Body of pancreas (tissue), 4 donors: ENCODE results near the gene TOR2A.

Experiments used
- CTCF ChIP-seq, 7 experiments: fragments of 450-650 bp in 4 of 7; fragments of 200-600 bp in 3 of 7; sonication (generic) in 3 of 7; IDR thresholded peaks; one replicate each; pipeline ENCODE4 v1.5.1; 2016 to 2019; ENCODE audit warnings: antibody characterized with exemption in 7 of 7
- POLR2A ChIP-seq, 3 donors: fragments of 450-650 bp; IDR thresholded peaks; one replicate each; pipeline ENCODE4 v1.6.1; 2016; ENCODE audit warnings: antibody characterized with exemption in 3 of 3, mild to moderate bottlenecking in 2 of 3

GRCh38 chr9:127724012-127724411 is 11.1 kb downstream of the TOR2A start:
- TF ChIP-seq CTCF (IDR thresholded peaks at IDR 0.05) (no peak), POLR2A (IDR thresholded peaks at IDR 0.05) (no peak)
